NCI-H1105 (cell line): Measurements from ENCODE around the gene PPP2R3A.

ENCODE experiments used
- DNase-seq: peaks from one replicate; lab custom pipeline; 2025; lab: John Stamatoyannopoulos, UW

PPP2R3A gene

GRCh38 chr3:136194409-136195257 lies 229.1 kb downstream of the PPP2R3A start:
- DNase-seq = peak; percentile 45

- DNase-seq = peak; percentile 92
These were observed 229.9 kb downstream of the PPP2R3A start for GRCh38 chr3:136195258-136196063.

GRCh38 chr3:136196064-136196400 lies 230.5 kb downstream of the PPP2R3A start, which contains the start of gene MSL2:
TSS of gene MSL2 (minus strand) at chr3:136196335. CDS start at chr3:136195113, 1,222 bp downstream.
- DNase-seq = no peak

- DNase-seq = peak; percentile 100
These were observed 231.1 kb downstream of the PPP2R3A start for GRCh38 chr3:136196401-136197158.

GRCh38 chr3:136197159-136197793 lies 231.7 kb downstream of the PPP2R3A start:
- no peak for DNase-seq
